A549 treated with CpdA at 1 μM for 4 hours (cell line): ENCODE measurements around the gene ULBP2. TPM values are rescaled to one million over a fixed set of nuclear protein-coding genes. Genes with fewer than 3 reads are reported as not detected.

ENCODE experiments used
- total RNA-seq: library from RNA; stranded (reverse); fragments of 200-300 nt; extraction: Qiagen RNA extraction; gene quantifications from 5 replicates; pipeline ENCODE4 v1.2.3, GENCODE V29; 2022; ENCODE audit warnings: low read depth

ULBP2 gene
- 2.9 to 3.9 TPM (median 3.7 TPM) in 5 replicates for total RNA-seq

DNA sequence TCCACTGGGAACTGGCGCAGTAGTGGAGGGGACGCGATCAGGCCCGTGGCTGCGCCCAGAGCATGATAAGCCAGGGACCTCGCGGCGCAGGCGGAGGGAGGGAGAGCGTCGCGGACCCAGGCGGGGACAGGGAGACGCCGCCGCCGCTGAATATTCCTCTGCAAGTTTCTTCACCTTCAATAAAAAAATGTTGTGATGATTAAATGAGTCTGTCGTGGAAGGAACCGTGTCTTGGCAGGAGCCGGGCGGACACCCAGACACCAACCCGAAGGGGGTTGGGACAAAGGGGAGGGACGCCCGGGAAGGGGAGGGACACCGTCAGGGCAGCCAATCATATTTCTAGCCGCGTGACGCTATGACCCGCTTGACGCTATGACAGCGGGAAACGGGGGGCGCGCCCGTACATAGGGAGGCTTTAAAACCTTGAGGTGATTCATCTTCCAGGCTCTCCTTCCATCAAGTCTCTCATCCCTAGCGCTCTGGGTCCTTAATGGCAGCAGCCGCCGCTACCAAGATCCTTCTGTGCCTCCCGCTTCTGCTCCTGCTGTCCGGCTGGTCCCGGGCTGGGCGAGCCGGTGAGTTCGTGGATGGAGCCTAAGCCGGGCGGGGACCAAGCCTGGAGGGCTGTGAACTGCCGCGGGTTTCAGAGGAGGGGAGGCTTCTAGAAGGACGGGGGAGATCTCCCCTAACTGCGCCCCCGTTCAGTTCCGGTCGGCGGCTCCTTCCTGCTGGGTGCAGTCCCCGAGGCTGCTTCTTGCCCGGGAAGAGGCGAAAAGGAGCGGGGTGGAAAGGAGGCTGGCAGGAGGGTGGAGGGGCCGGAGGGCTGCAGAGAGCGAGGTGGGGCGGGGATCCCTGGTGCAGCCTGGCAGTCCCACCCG is at the start of gene ULBP2:
TSS of gene ULBP2 (plus strand) at position 432 of the 878 bp plus-strand sequence. CDS start at position 491, 59 bp downstream.

GRCh38 chr6:149897855-149898744 is 43.7 kb upstream of the ULBP2 start, which contains the start of gene RAET1E:
Gene RAET1E (minus strand): TSS chr6:149898113. CDS start chr6:149890901, 7,212 bp downstream.

DNA sequence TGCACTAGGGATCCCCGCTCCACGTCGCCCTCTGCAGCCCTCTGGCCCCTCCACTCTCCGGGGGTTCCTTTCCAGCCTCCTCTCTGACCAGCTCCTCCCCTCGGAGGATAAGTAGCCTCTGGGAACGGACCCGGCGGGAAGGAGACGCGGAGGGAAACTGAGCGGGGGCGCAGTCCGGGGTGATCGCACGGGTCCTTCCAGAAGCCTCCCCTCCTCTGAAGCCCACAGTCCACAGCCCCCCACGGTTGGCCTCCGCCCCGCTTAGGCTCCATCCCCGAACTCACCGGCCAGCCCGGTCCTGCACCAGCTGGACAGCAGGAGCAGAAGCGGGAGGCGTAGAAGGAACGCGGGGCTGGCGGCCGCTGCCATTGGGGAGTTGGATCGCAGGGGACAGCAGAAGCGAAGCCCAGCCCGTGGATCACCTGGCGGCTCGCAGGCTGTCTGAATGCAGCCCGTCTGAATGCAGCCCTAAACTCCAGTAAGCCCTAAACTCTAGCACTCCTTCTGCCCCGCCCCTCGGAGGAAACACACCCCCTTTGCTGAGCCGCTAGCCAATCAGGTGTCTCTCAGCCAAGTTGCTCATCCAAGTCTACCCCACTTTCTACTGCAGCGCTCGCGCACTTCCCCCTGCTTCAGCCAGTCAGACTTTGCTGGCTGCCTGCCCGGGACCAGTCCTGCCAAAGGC is 19.0 kb upstream of the ULBP2 start, which contains the start of gene RAET1G:
TSS of gene RAET1G (minus strand) at position 480 of the 685 bp plus-strand sequence. CDS start at position 369, 111 bp downstream.

DNA sequence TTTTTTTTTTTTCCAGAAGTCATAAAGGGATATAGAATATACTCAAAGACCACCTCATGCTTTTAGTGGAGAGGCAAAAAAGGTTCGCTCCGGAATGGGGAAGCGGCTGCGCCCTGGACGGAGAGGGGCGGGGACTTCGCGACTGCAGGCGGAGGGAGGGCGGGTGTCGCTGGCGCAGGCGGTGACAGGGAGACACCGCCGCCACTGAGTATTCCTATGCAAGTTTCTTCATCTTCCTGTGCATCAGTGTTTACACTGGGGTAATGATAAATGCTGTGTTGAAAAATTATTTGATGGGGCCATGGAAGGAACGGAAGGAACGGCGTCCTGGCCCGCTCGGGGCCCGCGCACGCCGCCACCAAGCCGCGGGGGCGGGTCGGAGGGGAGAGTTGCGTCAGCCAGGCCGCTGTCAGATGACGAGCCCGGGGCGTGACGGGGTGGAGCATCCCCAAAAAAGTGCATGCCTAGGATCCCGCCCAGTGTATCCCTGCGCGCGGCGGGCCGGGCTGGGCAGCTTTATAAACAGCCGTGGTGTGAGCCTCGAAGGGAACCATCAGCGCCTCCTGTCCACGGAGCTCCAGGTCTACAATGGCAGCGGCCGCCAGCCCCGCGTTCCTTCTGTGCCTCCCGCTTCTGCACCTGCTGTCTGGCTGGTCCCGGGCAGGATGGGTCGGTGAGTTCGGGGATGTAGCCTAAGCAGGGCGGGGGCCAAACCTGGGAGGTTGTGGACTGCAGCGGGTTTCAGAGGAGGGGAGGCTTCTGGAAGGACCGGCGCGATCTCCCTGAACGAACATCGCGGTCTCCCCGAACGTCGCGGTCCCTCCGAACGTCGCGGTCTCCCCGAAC is 21.9 kb downstream of the ULBP2 start, which contains the start of gene ULBP1:
TSS of gene ULBP1 (plus strand) at position 482 of the 846 bp plus-strand sequence. CDS start at position 589, 107 bp downstream.

Other genes starting within 250 kb of the ULBP2 start
- gene LATS1, start 223.9 kb upstream of the ULBP2 start, total RNA-seq: 5.8 to 7.6 TPM (median 7.5 TPM) in 5 replicates
- 13.6 to 16.9 TPM (median 15.4 TPM) in 5 replicates for gene NUP43, start 195.5 kb upstream of the ULBP2 start, total RNA-seq
- 85.1 to 96.6 TPM (median 87.3 TPM) in 5 replicates for gene PCMT1, start 192.3 kb upstream of the ULBP2 start, total RNA-seq
- 31.5 to 41.0 TPM (median 38.5 TPM) in 5 replicates for gene LRP11, start 77.7 kb upstream of the ULBP2 start, total RNA-seq
- 1.9 to 3.0 TPM (median 2.6 TPM) in 5 replicates for gene RAET1E, start 43.9 kb upstream of the ULBP2 start, total RNA-seq
- gene RAET1G, start 18.9 kb upstream of the ULBP2 start, total RNA-seq: 7.2 to 12.5 TPM (median 10.7 TPM) in 5 replicates
- 0.73 to 1.2 TPM (median 0.97 TPM) in 5 replicates for gene ULBP1, start 21.9 kb downstream of the ULBP2 start, total RNA-seq
- 0.18 to 0.49 TPM (median 0.27 TPM) in 5 replicates for gene RAET1L, start 83.5 kb downstream of the ULBP2 start, total RNA-seq
- 3.6 to 4.0 TPM (median 3.7 TPM) in 5 replicates for gene ULBP3, start 127.1 kb downstream of the ULBP2 start, total RNA-seq
- 0.67 to 0.83 TPM (median 0.79 TPM) in 5 replicates for gene PPP1R14C, start 201.0 kb downstream of the ULBP2 start, total RNA-seq